Nephron (organoid): ENCODE results near the gene TARS3.
A peak's percentile ranks its signal among the peaks of the same experiment; 100 is the strongest.

Experiments
- H3K27ac Mint-ChIP-seq, 3 experiments: 2 replicates each; pipeline ENCODE4 v1.8.0; 2020; ENCODE audit warnings: mixed read lengths in 3 of 3, mild to moderate bottlenecking in 2 of 3, moderate library complexity in 1 of 3
- H3K27me3 Mint-ChIP-seq: 2 replicates; pipeline ENCODE4 v1.8.0; 2021; ENCODE audit warnings: low read depth, mild to moderate bottlenecking, moderate library complexity, mixed read lengths
- H3K36me3 Mint-ChIP-seq: 2 replicates; pipeline ENCODE4 v1.8.0; 2020; ENCODE audit warnings: low read depth, mixed read lengths
- H3K4me1 Mint-ChIP-seq: 2 replicates; pipeline ENCODE4 v1.8.0; 2020; ENCODE audit warnings: mixed read lengths
- H3K4me3 Mint-ChIP-seq, 3 experiments: 2 replicates each; pipeline ENCODE4 v1.8.0; 2020; ENCODE audit warnings: mild to moderate bottlenecking in 3 of 3, mixed read lengths in 3 of 3, moderate library complexity in 2 of 3
- H3K9me3 Mint-ChIP-seq: 2 replicates; pipeline ENCODE4 v1.8.0; 2020; ENCODE audit warnings: mixed read lengths
- TF ChIP-seq, protein P1 (sequence below), 3 experiments: fragments of 200-600 bp; sonication (generic); IDR thresholded peaks; one replicate each; pipeline ENCODE4 v1.5.0; 2021; ENCODE audit warnings: antibody characterized with exemption in 3 of 3; ENCODE audit not compliant: unreplicated experiment in 3 of 3

TARS3 gene

GRCh38 chr15:101652786-101653430, 71.4 kb downstream of the TARS3 start:
- Mint-ChIP-seq H3K27me3 (no peaks in the 10 kb centered on the region), H3K9me3 (no peaks in the 10 kb centered on the region), H3K36me3 (peaks cover 15% of the 10 kb centered on the region), H3K4me1 (peaks cover 22% of the 10 kb centered on the region), H3K4me3 (peak overlapping the region; percentile 90 to 97 (median 94)), H3K27ac (peak overlapping the region; percentile 79 to 90 (median 87))
- TF ChIP-seq, protein P1, sequence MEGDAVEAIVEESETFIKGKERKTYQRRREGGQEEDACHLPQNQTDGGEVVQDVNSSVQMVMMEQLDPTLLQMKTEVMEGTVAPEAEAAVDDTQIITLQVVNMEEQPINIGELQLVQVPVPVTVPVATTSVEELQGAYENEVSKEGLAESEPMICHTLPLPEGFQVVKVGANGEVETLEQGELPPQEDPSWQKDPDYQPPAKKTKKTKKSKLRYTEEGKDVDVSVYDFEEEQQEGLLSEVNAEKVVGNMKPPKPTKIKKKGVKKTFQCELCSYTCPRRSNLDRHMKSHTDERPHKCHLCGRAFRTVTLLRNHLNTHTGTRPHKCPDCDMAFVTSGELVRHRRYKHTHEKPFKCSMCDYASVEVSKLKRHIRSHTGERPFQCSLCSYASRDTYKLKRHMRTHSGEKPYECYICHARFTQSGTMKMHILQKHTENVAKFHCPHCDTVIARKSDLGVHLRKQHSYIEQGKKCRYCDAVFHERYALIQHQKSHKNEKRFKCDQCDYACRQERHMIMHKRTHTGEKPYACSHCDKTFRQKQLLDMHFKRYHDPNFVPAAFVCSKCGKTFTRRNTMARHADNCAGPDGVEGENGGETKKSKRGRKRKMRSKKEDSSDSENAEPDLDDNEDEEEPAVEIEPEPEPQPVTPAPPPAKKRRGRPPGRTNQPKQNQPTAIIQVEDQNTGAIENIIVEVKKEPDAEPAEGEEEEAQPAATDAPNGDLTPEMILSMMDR (IDR thresholded peaks at IDR 0.05; ENCODE audit: unreplicated experiment in 3 of 3) = no peak

- peaks cover 17% of the 10 kb centered on the region for H3K36me3 Mint-ChIP-seq
- peak within 1 kb of the TSS; percentile 79 to 90 (median 87) for H3K27ac Mint-ChIP-seq
Measured at GRCh38 chr15:101652098-101652785, 72.0 kb downstream of the TARS3 start, which contains the start of gene TM2D3. TM2D3 (minus strand) TSS chr15:101652381; CDS start chr15:101652361, 20 bp downstream.

DNA sequence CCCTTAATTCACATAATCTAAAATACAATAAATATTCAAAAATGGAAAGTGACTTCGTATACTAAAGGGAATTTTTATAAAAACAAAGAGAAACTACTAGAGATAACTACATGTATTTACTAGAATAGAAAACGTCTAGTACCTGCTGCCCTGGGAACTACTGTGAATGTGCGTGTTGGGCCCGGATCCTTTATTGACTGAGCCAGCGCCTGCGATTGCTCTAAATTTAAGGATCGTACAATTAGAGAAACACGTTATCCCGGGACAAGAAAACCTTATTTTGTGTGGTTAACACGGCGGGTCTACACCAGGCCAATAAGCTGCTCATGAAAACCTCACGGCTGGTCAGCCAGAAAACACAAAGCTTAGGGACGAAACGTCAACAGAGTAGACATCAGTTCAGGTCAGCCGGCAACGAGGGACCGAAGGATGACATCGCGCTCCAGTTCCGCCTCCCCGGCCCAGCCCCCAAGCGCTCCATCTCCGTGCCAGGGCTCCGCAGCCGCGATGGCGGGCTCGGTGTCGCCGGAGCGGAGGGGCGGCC, 72.6 kb downstream of the TARS3 start:
- Mint-ChIP-seq H3K27ac (peak overlapping the region; percentile 72 to 90 (median 87)), H3K4me1 (peaks cover 22% of the 10 kb centered on the region), H3K36me3 (peaks cover 21% of the 10 kb centered on the region), H3K4me3 (peak overlapping the region; percentile 90 to 97 (median 94)), H3K27me3 (no peaks in the 10 kb centered on the region), H3K9me3 (no peaks in the 10 kb centered on the region)
- TF ChIP-seq, protein P1 (IDR thresholded peaks at IDR 0.05; ENCODE audit: unreplicated experiment in 3 of 3) = no peak

More at GRCh38 chr15:101652098-101652785, 72.0 kb downstream of the TARS3 start, which contains the start of gene TM2D3:
- Mint-ChIP-seq H3K4me1 (peaks cover 22% of the 10 kb centered on the region), H3K4me3 (peak within 1 kb of the TSS; percentile 90 to 97 (median 94)), H3K27me3 (no peaks in the 10 kb centered on the region), H3K9me3 (no peaks in the 10 kb centered on the region)
- TF ChIP-seq, protein P1 (IDR thresholded peaks at IDR 0.05; ENCODE audit: unreplicated experiment in 3 of 3) = peak; percentile 84 to 89 (median 89)

DNA sequence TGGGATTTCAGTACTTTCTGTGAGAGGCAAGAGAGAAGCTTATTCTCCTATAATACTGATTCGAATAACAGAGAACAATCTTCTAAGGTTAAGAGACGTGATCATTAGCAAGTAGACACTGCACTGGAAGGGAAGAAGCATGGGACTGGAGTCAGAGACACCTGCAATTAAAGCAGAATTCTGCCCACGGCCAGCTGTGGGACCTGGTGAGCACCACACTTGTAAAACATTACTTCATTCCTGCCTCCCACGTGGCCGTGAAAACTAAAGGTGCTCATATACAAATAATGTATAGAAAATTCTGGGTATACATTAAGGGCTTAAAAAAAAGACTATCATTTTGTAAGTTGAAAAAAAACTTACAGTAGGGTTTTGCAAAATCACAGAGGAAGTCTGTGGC, 74.1 kb downstream of the TARS3 start:
- no peaks in the 10 kb centered on the region for H3K27me3 Mint-ChIP-seq
- H3K4me3 Mint-ChIP-seq = peak overlapping the region; percentile 54 to 79 (median 72)
- H3K4me1 Mint-ChIP-seq = peaks cover 22% of the 10 kb centered on the region
- H3K36me3 Mint-ChIP-seq = peaks cover 36% of the 10 kb centered on the region
- TF ChIP-seq, protein P1 (IDR thresholded peaks at IDR 0.05; ENCODE audit: unreplicated experiment in 3 of 3) = no peak
- peak overlapping the region in 1 of 3 experiments; percentile 20 for H3K27ac Mint-ChIP-seq
- H3K9me3 Mint-ChIP-seq = no peaks in the 10 kb centered on the region

DNA sequence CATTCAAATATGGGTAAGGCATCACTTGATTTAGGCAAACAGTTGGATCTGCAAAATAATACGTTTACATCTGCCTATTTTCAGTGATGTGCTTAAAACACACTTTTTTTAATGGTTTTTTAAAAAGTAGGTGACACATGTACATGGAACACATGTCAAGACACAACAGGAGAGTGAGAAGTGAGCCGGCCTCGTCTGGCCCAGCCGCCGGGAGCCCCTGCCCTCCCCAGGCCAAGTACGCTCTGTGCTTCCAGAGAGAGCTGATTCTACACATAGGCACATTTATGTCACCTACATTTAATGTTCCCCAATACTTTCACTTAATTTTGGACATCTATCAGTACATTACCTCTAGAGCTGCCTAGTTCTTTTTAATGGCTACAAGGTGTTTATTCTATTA, 75.9 kb downstream of the TARS3 start:
- H3K9me3 Mint-ChIP-seq = no peaks in the 10 kb centered on the region
- no peak overlapping the region for H3K27ac Mint-ChIP-seq
- H3K36me3 Mint-ChIP-seq = peaks cover 47% of the 10 kb centered on the region
- no peak overlapping the region for H3K4me3 Mint-ChIP-seq
- peaks cover 22% of the 10 kb centered on the region for H3K4me1 Mint-ChIP-seq
- TF ChIP-seq, protein P1 (IDR thresholded peaks at IDR 0.05; ENCODE audit: unreplicated experiment in 3 of 3) = no peak
- no peaks in the 10 kb centered on the region for H3K27me3 Mint-ChIP-seq
